ENCODE data around the gene UGT1A8.
"Not testable (repeated sequence)": the region's sequence is repeated elsewhere in the genome, so short reads cannot be mapped to it uniquely, and the experiment has no call there.

Gene UGT1A8

GRCh38 chr2:233617476-233617875, at the start of gene UGT1A8:
TSS of gene UGT1A8 (plus strand) at chr2:233617633. CDS start at chr2:233617708, 75 bp downstream.
- DNase-seq, result not testable (repeated sequence)

- DNase-seq, result no peak
Measured at GRCh38 chr2:233571001-233571400, 46.4 kb upstream of the UGT1A8 start.

- DNase-seq, result no peak
Measured at GRCh38 chr2:233571462-233571861, 46.0 kb upstream of the UGT1A8 start.

GRCh38 chr2:233572468-233572867, 45.0 kb upstream of the UGT1A8 start:
- DNase-seq, result no peak

- DNase-seq, result not testable (repeated sequence)
Measured at GRCh38 chr2:233577341-233577740, 40.1 kb upstream of the UGT1A8 start.

- not testable (repeated sequence) for DNase-seq
Measured at GRCh38 chr2:233583217-233583965, 34.0 kb upstream of the UGT1A8 start.

- no peak for DNase-seq
Measured at GRCh38 chr2:233584210-233584609, 33.2 kb upstream of the UGT1A8 start.

- no peak for DNase-seq
Measured at GRCh38 chr2:233588400-233588799, 29.0 kb upstream of the UGT1A8 start.

GRCh38 chr2:233592706-233593105, 24.7 kb upstream of the UGT1A8 start:
- not testable (repeated sequence) for DNase-seq

- no peak for DNase-seq
Measured at GRCh38 chr2:233593201-233593600, 24.2 kb upstream of the UGT1A8 start.

GRCh38 chr2:233597522-233597921, 19.9 kb upstream of the UGT1A8 start:
- DNase-seq, result no peak

- no peak for DNase-seq
Measured at GRCh38 chr2:233598952-233599351, 18.5 kb upstream of the UGT1A8 start.

- no peak for DNase-seq
Measured at GRCh38 chr2:233600386-233600785, 17.0 kb upstream of the UGT1A8 start.

GRCh38 chr2:233602076-233602475, 15.4 kb upstream of the UGT1A8 start:
- no peak for DNase-seq

GRCh38 chr2:233603520-233603919, 13.9 kb upstream of the UGT1A8 start:
- DNase-seq, result no peak

- DNase-seq, result no peak
Measured at GRCh38 chr2:233604826-233605225, 12.6 kb upstream of the UGT1A8 start.

- DNase-seq, result no peak
Measured at GRCh38 chr2:233605680-233606079, 11.8 kb upstream of the UGT1A8 start.

- DNase-seq, result no peak
Measured at GRCh38 chr2:233611284-233611683, 6.1 kb upstream of the UGT1A8 start.

- no peak for DNase-seq
Measured at GRCh38 chr2:233620204-233620603, 2.8 kb downstream of the UGT1A8 start.

- not testable (repeated sequence) for DNase-seq
Measured at GRCh38 chr2:233621863-233622262, 4.4 kb downstream of the UGT1A8 start.

- DNase-seq, result no peak
Measured at GRCh38 chr2:233627331-233628025, 10.0 kb downstream of the UGT1A8 start.

GRCh38 chr2:233636306-233636705, 18.9 kb downstream of the UGT1A8 start, which contains the start of gene UGT1A10:
TSS of gene UGT1A10 (plus strand) at chr2:233636448. CDS start at chr2:233636523, 75 bp downstream.
- not testable (repeated sequence) for DNase-seq

GRCh38 chr2:233638836-233639235, 21.4 kb downstream of the UGT1A8 start:
- no peak for DNase-seq

- DNase-seq, result no peak
Measured at GRCh38 chr2:233639860-233640259, 22.4 kb downstream of the UGT1A8 start.

Data from activated naive CD4-positive, alpha-beta T cell treated with anti-CD3 and anti-CD28 coated beads, Interleukin-2, amount 50 U/mL, for 16 hours (primary cell).